Activated CD8-positive, alpha-beta memory T cell treated with anti-CD3 and anti-CD28 coated beads, Interleukin-2, amount 50 U/mL, for 1 hour (primary cell): ENCODE data around the gene RPUSD1.
"Not testable (repeated sequence)": the region's sequence is repeated elsewhere in the genome, so short reads cannot be mapped to it uniquely, and the experiment has no call there.

Experiments used
- DNase-seq: peaks from one replicate; pipeline ENCODE4 v3.0.0-alpha.2; 2020; ENCODE audit errors: extremely low read depth

RPUSD1 gene

GRCh38 chr16:787978-788398 lies at the start of gene RPUSD1:
Gene RPUSD1, minus strand, starts transcription at chr16:788381. Its CDS starts 644 bp downstream, at chr16:787737.
- no peak for DNase-seq

GRCh38 chr16:836822-837221 lies 48.6 kb upstream of the RPUSD1 start:
- not testable (repeated sequence) for DNase-seq

DNA sequence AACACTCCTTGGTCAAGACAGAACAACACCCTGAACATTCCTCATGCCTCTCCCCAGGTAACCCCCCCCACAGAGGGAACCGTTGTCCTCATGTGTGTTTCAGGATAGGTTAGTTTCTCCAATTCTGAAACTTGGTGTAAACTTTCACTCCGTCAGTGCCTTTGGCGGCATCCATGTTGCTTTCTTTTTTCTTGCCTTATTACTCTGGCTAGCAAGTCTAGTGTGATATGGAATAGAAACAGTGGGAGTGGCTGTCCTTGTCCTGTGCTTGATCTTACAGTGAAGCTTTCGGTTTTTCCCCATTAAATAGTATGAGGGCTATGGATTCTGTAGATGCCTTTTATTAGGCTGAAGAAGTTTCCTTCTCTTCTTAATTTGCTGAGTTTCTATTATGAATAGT lies 48.0 kb upstream of the RPUSD1 start:
- no peak for DNase-seq

GRCh38 chr16:835373-835772 lies 47.2 kb upstream of the RPUSD1 start:
- DNase-seq = no peak

GRCh38 chr16:833411-833810 lies 45.2 kb upstream of the RPUSD1 start:
- no peak for DNase-seq

DNA sequence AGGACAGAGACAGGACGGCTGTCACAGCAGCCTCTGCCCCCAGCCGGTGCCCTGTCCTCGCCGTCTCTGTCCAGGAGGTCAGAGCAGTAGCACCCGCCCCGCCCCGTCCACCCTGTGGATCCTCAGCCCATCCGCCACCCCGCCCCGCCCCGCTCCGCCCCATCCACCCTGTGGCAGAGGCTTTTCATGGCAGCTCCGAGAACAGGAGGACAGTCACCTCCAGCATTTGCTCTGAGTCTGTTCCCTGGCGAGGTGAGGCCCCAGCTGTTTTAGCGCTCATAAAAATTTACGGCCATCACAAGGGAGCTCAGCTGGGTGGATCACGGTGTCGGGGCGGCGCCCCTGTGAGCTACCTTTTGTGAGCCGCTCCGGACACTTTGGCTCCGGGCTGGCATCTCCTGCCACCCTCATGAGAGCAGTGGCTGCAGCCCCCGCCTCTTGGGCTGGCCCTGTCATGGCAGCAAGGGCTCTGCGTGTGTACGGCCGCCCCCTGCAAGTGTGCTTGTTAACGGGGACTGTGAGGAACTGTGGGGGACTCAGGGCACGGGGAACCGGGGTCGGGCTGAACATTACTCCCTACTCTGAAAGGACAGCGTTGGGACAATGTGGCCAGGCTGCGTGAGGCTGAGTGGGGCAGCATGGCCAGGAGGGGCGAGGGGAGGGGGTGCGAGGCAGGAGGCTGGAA lies 44.6 kb upstream of the RPUSD1 start:
- DNase-seq = no peak

DNA sequence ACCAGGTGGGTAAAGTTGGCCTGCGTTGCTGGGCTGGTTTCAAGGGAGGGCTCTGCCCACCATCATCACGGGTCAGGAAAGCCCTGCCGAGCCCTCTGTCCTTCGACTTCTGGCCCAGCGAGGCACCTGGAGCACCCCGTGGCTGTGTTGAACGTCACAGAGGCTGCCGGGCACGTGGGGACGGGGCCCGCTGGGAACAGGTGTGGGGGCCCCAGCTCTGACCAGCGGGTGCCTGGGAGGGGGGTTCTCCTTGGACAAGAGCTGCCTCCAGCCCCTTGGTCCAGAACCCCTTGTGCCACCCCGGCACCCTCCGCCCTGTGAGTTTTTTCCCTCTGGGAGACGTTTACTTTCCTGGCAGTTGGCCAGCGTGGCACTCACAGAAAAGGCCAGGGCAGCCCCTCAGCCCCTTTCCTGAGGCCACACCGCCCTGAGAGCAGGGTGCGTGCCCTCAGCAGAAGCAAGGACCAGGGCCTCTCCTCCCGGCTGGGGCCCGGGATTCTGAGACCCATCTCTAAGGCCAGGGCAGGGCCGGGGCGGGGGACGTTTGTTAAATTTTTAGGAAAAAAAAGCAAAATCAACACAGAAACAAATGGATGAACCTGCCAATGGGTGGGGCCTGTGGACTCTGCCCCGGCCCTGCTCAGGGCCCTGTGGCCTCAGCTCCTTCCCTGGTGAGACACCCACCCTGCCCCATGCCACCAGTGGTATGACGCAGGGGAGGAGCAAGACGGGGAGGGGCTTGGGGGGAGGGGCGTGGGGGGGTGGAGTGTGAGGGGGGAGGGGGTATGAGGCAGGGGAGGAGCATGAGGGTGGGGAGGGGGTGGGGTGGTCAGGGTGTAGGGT lies 43.6 kb upstream of the RPUSD1 start:
- no peak for DNase-seq

DNA sequence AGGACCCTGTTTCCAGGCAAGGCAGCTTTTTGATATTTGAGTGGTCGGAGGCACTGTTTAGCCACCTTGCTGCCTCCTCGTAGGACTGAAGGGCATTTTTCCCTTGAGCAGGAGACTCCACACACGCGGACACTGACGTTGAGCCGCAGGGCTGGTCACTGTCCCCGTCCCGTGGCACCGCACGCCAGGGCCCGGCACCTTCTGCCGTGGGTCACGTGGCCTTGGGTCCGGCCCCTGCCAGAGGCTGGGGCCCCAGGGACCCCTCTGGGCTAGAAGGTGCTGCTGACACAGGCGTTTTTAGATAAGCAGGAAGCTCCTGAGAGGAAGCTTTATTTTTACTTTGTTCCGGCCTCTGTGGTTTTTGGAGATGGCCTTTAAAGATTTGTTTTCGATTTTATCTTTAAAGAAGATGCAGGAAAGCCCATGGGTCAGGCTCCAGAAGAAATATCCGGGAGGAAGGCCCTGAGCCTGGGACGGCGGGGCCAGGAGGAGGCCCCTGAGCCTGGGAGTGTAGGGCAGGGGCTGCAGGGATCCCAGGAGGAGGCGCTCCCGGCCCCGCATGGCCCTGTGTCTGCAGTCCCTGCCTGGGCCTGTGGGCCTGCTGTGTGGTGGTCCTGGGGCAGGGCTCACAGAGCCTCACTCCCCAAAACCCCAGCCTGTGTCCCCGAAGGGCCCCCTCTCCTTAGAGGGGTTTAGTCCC lies 42.8 kb upstream of the RPUSD1 start:
- DNase-seq = no peak

GRCh38 chr16:830107-830870 lies 42.1 kb upstream of the RPUSD1 start:
- DNase-seq = no peak

- DNase-seq = no peak
Observed at GRCh38 chr16:828891-829290, 40.7 kb upstream of the RPUSD1 start.

DNA sequence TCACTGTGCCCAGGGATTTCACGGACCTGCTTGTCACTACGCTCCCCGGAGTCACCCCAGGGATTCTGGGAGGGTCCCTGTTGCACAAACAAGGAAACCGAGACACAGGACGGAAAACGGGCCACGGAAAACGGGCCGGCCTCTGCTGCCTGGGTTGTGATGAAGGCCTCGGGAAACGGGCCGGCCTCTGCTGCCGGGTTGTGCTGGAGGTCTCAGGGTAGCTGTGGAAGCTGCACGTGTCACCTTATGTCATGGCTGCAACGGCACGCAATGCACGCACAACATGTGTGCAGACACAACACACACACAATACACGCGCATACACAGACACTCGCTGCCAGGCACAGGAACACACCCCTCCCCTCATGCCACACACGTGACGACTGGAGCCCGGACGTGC lies 39.3 kb upstream of the RPUSD1 start:
- no peak for DNase-seq

DNA sequence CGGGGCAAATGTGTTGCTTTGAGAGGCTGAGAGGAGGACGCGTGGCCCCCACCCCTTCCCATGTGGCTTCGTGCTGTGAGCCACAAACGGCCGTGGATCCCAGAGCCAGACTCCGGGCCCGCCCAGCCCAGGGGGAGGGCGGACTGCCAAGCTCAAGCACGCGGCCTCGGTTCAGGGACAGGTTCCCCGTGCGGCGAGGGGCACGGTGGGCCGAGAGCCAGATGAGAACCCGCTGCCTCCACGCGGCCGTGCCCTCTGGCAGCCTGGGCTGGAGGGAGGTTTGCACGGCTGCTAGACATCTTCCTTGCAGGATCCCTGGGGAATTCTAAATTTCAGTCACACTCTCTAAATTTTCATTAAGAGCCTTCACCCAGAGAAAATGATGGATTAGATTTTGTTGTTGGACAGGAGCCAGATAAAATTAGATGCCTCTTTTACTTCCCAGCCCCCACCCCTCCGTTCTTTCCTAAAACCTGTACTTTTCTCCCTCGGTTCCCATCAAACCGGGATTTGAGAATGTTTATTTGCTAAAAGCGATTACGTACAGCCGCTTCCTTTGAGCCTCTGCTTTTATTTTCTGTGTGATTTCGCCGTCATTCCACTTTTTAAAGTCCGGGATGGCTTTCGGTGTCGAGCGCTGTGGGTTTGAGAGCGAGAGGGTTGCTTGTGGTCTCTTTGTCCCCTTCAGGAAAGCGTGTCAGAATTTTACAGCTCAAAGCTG lies 37.3 kb upstream of the RPUSD1 start:
- DNase-seq = no peak

GRCh38 chr16:824601-825000 lies 36.4 kb upstream of the RPUSD1 start:
- no peak for DNase-seq

GRCh38 chr16:824194-824593 lies 36.0 kb upstream of the RPUSD1 start:
- no peak for DNase-seq

GRCh38 chr16:822909-823297 lies 34.7 kb upstream of the RPUSD1 start:
- no peak for DNase-seq

- no peak for DNase-seq
Observed at GRCh38 chr16:822174-822908, 34.2 kb upstream of the RPUSD1 start.

GRCh38 chr16:821751-822150 lies 33.6 kb upstream of the RPUSD1 start:
- no peak for DNase-seq

GRCh38 chr16:820748-821147 lies 32.6 kb upstream of the RPUSD1 start:
- DNase-seq = no peak

DNA sequence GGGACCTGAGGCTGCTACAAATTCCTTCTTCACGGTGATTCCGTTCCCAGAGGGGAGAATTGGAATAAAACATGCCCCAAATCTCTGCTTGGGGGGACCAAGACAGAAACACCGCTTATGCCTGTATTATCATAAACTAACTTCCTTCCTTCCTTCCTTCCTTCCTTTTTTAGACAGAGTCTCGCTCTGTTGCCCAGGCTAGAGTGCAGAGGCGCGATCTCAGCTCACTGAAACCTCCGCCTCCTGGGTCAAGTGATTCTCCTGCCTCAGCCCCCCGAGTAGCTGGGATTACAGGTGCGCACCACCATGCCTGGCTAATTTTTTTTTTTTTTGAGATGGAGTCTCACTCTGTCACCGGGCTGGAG lies 31.8 kb upstream of the RPUSD1 start:
- DNase-seq = not testable (repeated sequence)

- peak; percentile 13 for DNase-seq
Observed at GRCh38 chr16:819336-820043, 31.3 kb upstream of the RPUSD1 start.
